ENCODE data around the gene RREB1.

The RREB1 gene

DNA sequence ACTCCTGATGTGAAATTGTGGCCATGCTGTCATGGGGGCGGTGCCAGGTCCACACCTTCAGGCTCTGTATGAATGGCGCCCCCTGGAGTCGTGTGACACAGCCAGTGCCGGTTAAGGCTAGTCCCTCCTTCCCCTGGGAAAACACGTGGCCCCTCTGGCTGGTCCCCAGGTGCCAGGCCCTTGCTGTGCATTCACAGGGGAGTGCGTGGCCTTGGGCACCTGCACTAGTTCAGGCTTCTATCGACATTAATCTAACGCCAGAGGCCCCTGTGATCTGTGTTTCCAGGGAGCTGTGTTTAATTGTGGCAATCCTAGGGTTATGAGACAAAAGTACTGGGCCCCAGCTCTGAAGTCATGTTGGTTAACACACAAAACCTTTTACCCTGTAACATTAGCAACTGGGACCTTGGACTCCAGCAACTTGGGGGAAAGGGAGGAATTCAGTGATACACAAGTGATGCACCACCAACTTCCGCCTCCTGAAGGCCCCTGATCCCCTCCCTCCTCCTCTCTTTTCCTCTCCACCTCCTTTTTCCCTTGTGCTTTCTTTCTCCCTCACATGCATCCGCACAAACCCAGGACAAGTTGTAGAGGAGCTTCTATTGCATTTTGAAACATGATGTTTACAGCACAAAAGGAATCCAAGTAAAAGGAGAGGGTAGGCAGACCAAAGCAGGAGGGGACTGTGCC is 131.3 kb downstream of the RREB1 start:
- H3K27ac ChIP-seq: peak overlapping the region; percentile 78; the same call in 1 of the 2 replicates
- TF ChIP-seq, protein P1, sequence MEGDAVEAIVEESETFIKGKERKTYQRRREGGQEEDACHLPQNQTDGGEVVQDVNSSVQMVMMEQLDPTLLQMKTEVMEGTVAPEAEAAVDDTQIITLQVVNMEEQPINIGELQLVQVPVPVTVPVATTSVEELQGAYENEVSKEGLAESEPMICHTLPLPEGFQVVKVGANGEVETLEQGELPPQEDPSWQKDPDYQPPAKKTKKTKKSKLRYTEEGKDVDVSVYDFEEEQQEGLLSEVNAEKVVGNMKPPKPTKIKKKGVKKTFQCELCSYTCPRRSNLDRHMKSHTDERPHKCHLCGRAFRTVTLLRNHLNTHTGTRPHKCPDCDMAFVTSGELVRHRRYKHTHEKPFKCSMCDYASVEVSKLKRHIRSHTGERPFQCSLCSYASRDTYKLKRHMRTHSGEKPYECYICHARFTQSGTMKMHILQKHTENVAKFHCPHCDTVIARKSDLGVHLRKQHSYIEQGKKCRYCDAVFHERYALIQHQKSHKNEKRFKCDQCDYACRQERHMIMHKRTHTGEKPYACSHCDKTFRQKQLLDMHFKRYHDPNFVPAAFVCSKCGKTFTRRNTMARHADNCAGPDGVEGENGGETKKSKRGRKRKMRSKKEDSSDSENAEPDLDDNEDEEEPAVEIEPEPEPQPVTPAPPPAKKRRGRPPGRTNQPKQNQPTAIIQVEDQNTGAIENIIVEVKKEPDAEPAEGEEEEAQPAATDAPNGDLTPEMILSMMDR (conservative IDR thresholded peaks at IDR 0.05): peak; percentile 54

DNA sequence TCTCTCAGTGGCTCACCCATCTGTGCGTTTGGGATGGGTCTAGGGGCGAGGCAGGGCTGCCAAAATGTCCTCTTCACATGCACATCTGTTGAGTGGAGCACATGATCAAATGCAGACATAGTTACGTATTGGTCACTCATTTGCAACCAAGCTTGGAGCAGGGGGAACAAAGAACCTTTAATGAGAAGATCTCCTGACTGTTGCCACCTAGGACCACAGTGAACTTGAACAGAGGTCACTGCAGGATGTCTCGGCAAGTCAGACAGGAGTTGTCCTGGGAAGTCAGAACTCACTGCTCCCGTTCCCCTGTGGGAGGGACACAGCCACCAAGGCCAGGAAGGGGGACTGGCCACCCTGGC is 131.8 kb downstream of the RREB1 start:
- peak overlapping the region; percentile 78 for H3K27ac ChIP-seq
- TF ChIP-seq, protein P1 (conservative IDR thresholded peaks at IDR 0.05): no peak

DNA sequence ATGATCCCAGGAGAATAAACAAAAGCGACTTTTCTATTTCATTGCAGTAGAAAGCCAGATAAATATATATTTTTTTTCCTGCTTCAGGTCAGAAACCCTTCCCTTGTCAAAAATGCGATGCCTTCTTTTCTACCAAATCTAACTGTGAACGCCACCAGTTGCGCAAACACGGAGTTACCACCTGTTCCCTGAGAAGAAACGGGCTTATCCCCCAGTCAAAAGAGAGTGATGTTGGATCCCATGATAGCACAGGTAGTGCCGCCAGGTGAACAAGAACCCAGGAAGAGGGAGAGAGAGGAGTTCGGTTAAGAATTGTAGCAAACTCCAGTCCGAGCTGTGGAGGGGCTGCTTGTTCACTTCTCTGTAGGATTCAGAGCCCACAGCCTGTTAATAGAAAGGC is 132.6 kb downstream of the RREB1 start:
- TF ChIP-seq, protein P1 (conservative IDR thresholded peaks at IDR 0.05): no peak
- H3K27ac ChIP-seq: peak overlapping the region; percentile 78

DNA sequence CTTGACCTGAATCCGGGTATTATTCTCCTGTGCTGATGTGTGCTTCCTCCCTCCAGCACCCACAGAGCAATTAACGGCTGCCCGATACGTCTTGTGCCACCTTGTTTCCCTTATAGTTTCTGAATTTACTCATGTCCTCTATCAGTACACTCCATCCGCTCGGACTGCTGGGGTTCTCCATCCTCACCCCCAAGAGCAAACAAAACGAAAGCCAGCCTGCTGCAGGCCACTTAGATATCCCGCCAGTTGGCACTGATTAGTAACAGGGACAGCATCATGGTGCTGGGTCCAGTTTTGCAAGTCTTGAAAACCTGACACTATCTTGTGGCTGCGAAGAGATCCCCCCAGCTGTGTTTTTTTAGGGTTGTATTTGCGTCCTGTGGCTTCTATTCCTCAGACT is 133.4 kb downstream of the RREB1 start:
- TF ChIP-seq, protein P1 (conservative IDR thresholded peaks at IDR 0.05): no peak
- H3K27ac ChIP-seq: peak overlapping the region; percentile 78

DNA sequence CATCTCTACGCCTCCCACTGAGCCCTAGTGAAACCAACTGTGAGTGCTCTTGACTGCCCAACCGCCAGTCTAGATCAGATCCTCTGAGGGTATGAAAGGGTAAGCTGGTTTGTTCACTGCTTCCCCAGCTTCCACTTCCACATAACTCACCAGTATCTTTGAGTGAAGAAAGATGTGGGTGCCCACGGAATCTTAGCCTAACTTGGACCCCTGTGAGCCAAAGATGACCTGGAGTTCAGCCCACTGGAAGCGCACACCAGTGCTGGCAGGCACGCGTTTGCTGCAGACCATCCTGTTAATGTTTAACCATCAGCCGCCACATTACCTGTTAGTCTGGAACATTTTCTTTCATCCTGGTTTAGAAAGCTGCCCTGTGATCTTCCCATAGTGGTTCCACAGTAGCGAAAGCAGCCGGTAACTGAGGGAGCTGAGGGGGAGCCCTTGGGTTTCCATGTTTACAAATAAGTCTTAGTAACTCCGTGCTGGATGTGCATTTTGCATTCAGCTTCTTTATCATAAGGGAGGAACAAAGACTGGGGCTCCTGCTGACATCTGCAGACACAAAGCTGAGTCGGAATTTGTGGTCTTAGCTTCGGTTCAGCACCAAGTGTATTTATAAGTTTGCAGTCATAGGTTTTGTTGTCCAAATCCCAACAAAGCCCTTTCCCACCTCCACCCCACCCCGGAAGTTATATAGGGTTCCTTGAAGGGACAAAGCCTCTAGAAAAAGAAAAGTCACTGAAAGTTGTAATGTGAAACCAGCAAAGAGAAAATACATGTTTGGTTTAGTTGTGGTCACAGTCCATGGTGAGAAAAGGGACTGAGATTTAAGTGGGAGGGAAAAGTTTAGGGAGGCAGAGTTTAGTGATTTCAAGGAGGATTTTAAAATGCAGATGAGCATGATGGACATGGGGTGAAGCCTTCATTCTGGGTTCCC is 134.2 kb downstream of the RREB1 start:
- peak overlapping the region; percentile 78 for H3K27ac ChIP-seq
- TF ChIP-seq, protein P1 (conservative IDR thresholded peaks at IDR 0.05): no peak

DNA sequence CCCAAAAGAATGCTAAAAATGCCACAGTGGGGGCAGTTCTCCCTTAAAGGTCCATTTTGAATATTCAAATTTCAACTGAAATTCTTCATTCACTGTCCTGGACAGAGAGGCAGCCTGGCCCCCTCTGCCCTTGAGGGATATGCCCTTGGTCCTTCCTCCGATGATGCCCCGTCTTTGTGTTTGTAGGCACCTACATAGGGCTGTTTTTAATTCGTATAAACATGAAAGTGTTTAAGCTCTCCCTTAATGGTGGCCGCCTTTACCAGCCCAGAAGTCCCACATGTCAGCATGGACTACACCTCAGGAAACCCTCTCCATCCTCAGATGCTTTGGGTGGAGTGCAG is 135.0 kb downstream of the RREB1 start:
- TF ChIP-seq, protein P1 (conservative IDR thresholded peaks at IDR 0.05): no peak
- H3K27ac ChIP-seq: peak overlapping the region; percentile 78

DNA sequence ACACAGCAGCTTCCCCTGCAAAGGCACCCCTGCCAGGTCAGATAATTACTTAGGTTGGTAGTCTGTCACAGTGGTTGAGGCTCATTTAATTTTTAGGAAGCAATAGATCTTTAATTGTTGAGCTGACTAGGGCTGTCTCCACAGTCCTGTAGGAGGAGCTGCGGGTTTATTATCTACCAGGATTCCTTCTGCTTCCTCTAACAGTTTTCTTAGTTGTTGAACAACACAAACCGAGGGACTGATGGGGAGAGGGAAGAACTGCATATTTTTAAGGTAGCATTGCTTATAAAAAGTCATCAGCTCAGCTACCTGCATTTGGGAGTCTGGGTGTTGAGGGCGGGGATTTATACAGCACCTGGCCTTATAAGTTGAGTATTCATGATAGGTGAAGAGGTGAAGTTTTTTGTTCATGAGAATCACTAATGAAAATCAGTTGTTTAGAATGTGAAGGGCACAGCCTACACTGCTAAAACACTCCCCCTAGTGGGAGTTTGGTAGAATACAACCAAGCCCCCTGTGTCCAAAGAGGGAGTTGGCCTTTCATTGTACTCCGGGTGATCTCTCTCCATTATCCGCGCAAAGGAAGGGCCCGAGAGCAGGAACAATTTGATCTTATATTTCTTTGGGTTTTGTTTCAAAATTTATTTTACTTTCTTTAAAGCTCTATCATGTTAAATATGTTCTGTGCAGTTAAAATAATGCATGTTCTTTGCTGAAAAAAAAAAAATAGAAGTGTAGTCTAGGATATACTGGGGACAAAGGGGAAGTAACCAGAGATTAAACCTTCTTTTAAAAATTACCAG is 135.6 kb downstream of the RREB1 start:
- peak overlapping the region; percentile 78 for H3K27ac ChIP-seq
- TF ChIP-seq, protein P1 (conservative IDR thresholded peaks at IDR 0.05): peak; percentile 67

Data from VCaP (cell line).